OCI-LY3 (cell line): ENCODE data around the gene CNGB1.
A peak's percentile ranks its signal among the peaks of the same experiment; 100 is the strongest.

Experiments used
- H2AFZ ChIP-seq: fragments of 200-600, 300-600 bp; shearing (Covaris generic); 2 replicates; pipeline ENCODE4 v1.6.0; 2014; ENCODE audit warnings: antibody characterized with exemption, low read depth, low read length
- H3K27ac ChIP-seq: fragments of 200-600, 300-600 bp; sonication (generic); 2 replicates; pipeline ENCODE4 v1.5.1; 2014; ENCODE audit warnings: mild to moderate bottlenecking, low read length, moderate library complexity, mixed read lengths
- H3K27me3 ChIP-seq: fragments of 200-600, 300-600 bp; sonication (generic); 2 replicates; pipeline ENCODE4 v1.6.1; 2014; ENCODE audit warnings: low read depth, low read length, mixed read lengths
- H3K36me3 ChIP-seq: fragments of 200-600, 300-600 bp; sonication (generic); replicated peaks from 2 replicates; pipeline ENCODE3; 2014; ENCODE audit warnings: low read depth, low read length, mixed read lengths
- H3K4me1 ChIP-seq: fragments of 300-600, 200-600 bp; sonication (generic); 2 replicates; pipeline ENCODE4 v1.6.1; 2014; ENCODE audit warnings: low read length, mixed read lengths
- H3K4me2 ChIP-seq: fragments of 200-600, 300-600 bp; sonication (generic); 2 replicates; pipeline ENCODE4 v1.6.1; 2014; ENCODE audit warnings: low read length, mixed read lengths
- H3K4me3 ChIP-seq: fragments of 300-600, 200-600 bp; sonication (generic); 2 replicates; pipeline ENCODE4 v1.5.1; 2014; ENCODE audit warnings: antibody characterized with exemption, mild to moderate bottlenecking, low read length, moderate library complexity
- H3K79me2 ChIP-seq: fragments of 300-600, 200-600 bp; shearing (Covaris generic); 2 replicates; pipeline ENCODE4 v1.6.1; 2014; ENCODE audit warnings: mild to moderate bottlenecking, low read length, mixed read lengths
- H3K9ac ChIP-seq: fragments of 300-600, 200-600 bp; shearing (Covaris generic); 2 replicates; pipeline ENCODE4 v1.6.0; 2014; ENCODE audit warnings: mild to moderate bottlenecking, low read length, moderate library complexity
- H3K9me3 ChIP-seq: fragments of 200-600, 300-600 bp; shearing (Covaris generic); 2 replicates; pipeline ENCODE4 v1.6.1; 2014; ENCODE audit warnings: low read length, mixed read lengths; ENCODE audit not compliant: insufficient read depth
- H4K20me1 ChIP-seq: fragments of 200-600, 300-600 bp; sonication (generic); 2 replicates; pipeline ENCODE4 v1.6.1; 2016; ENCODE audit warnings: low read length, mixed read lengths; ENCODE audit not compliant: insufficient read depth
- CTCF ChIP-seq: fragments of 200-600, 300-600 bp; sonication (generic); IDR thresholded peaks from 2 replicates; pipeline ENCODE4 v1.5.1; 2014; ENCODE audit warnings: antibody characterized with exemption, low read length, low read depth
- EZH2phosphoT487 ChIP-seq: fragments of 200-600 bp; shearing (Covaris generic); IDR thresholded peaks from 2 replicates; pipeline ENCODE4 v1.6.1; 2018; ENCODE audit warnings: antibody characterized with exemption, mixed run types, low read depth

Gene CNGB1

GRCh38 chr16:58000706-58001676 lies 30.1 kb upstream of the CNGB1 start, which contains the start of gene USB1:
Gene USB1, plus strand, starts transcription at chr16:58001407. Its CDS starts 77 bp downstream, at chr16:58001484.
- Histone ChIP-seq H3K9me3 (no peaks in the 10 kb centered on the region), H2AFZ (peak within 1 kb of the TSS; percentile 97), H3K4me3 (peak within 1 kb of the TSS; percentile 92), H3K36me3 (peaks cover 3% of the 10 kb centered on the region), H3K79me2 (peaks cover 3% of the 10 kb centered on the region; the same call in 1 of the 2 replicates), H3K27ac (peak within 1 kb of the TSS; percentile 43), H3K27me3 (no peaks in the 10 kb centered on the region), H3K9ac (peak within 1 kb of the TSS; percentile 81), H4K20me1 (no peaks in the 10 kb centered on the region), H3K4me2 (peak within 1 kb of the TSS; percentile 90), H3K4me1 (peaks cover 22% of the 10 kb centered on the region)
- peak; percentile 53 for TF ChIP-seq CTCF
- TF ChIP-seq EZH2phosphoT487 = no peak

GRCh38 chr16:57999971-58000705 lies 29.2 kb upstream of the CNGB1 start, which contains the start of gene ZNF319:
Gene ZNF319, minus strand, starts transcription at chr16:58000672. Its CDS starts 2,407 bp downstream, at chr16:57998265.
- Histone ChIP-seq H3K4me2 (peak within 1 kb of the TSS; percentile 90), H2AFZ (peak within 1 kb of the TSS; percentile 97), H3K4me1 (peaks cover 22% of the 10 kb centered on the region), H4K20me1 (peaks cover 4% of the 10 kb centered on the region; the same call in 1 of the 2 replicates), H3K9ac (peak within 1 kb of the TSS; percentile 81), H3K79me2 (peaks cover 3% of the 10 kb centered on the region; the same call in 1 of the 2 replicates), H3K4me3 (peak within 1 kb of the TSS; percentile 92), H3K36me3 (no peaks in the 10 kb centered on the region), H3K9me3 (no peaks in the 10 kb centered on the region), H3K27ac (peak within 1 kb of the TSS; percentile 43), H3K27me3 (no peaks in the 10 kb centered on the region)
- TF ChIP-seq EZH2phosphoT487 = no peak
- TF ChIP-seq CTCF = no peak

GRCh38 chr16:57999366-57999970 lies 28.5 kb upstream of the CNGB1 start:
- Histone ChIP-seq H2AFZ (no peak overlapping the region), H3K36me3 (peaks cover under 1% of the 10 kb centered on the region), H3K9ac (peak overlapping the region; percentile 78)

More at GRCh38 chr16:57999366-57999970, 28.5 kb upstream of the CNGB1 start:
- TF ChIP-seq EZH2phosphoT487 = no peak
- peak; percentile 11 for TF ChIP-seq CTCF
- Histone ChIP-seq H3K27me3 (no peaks in the 10 kb centered on the region), H3K4me1 (peaks cover 22% of the 10 kb centered on the region), H4K20me1 (peaks cover 4% of the 10 kb centered on the region; the same call in 1 of the 2 replicates), H3K79me2 (peaks cover 3% of the 10 kb centered on the region; the same call in 1 of the 2 replicates), H3K27ac (no peak overlapping the region), H3K4me2 (peak overlapping the region; percentile 88), H3K9me3 (no peaks in the 10 kb centered on the region), H3K4me3 (peak overlapping the region; percentile 92)
